Mesenchymal stem cell (in vitro differentiated cells and primary cell): ENCODE measurements around the gene RAMACL.

Experiments
- DNase-seq: peaks from one replicate; pipeline ENCODE4 v3.0.0-alpha.2; 2013
- H2AFZ ChIP-seq: one replicate; pipeline ENCODE4 v1.6.1; 2013; ENCODE audit warnings: low read depth, mild to moderate bottlenecking, control low read depth, inconsistent platforms, low read length, moderate library complexity
- H2AK5ac ChIP-seq: 2 replicates; pipeline ENCODE4 v1.6.1; 2013; ENCODE audit warnings: low read length, moderate library complexity, mild to moderate bottlenecking, inconsistent platforms; ENCODE audit not compliant: severe bottlenecking
- H2BK120ac ChIP-seq: one replicate; pipeline ENCODE4 v1.6.1; 2013; ENCODE audit warnings: low read depth, mild to moderate bottlenecking, inconsistent platforms, low read length, moderate library complexity
- H2BK12ac ChIP-seq, 2 experiments: one replicate each; pipeline ENCODE4 v1.6.1; 2013; ENCODE audit warnings: inconsistent platforms in 2 of 2, low read length in 2 of 2, mild to moderate bottlenecking in 2 of 2, moderate library complexity in 2 of 2, control low read depth in 1 of 2
- H2BK15ac ChIP-seq: one replicate; pipeline ENCODE4 v1.6.1; 2013; ENCODE audit warnings: mild to moderate bottlenecking, low read depth, inconsistent platforms; ENCODE audit not compliant: poor library complexity, severe bottlenecking
- H2BK5ac ChIP-seq: 2 replicates; pipeline ENCODE4 v1.6.1; 2013; ENCODE audit warnings: low read depth, mild to moderate bottlenecking, low read length, control low read depth, inconsistent platforms; ENCODE audit not compliant: poor library complexity, severe bottlenecking
- H3K14ac ChIP-seq, 2 experiments: one replicate each; pipeline ENCODE4 v1.6.1; 2013; ENCODE audit warnings: inconsistent platforms in 2 of 2, low read length in 2 of 2, control low read depth in 1 of 2, mild to moderate bottlenecking in 1 of 2, moderate library complexity in 1 of 2
- H3K18ac ChIP-seq, 2 experiments: one replicate each; pipeline ENCODE4 v1.6.1; 2013; ENCODE audit warnings: inconsistent platforms in 2 of 2, low read length in 2 of 2, control low read depth in 1 of 2, low read depth in 1 of 2, mild to moderate bottlenecking in 1 of 2
- H3K23ac ChIP-seq, 2 experiments: one replicate each; pipeline ENCODE4 v1.6.1; 2013; ENCODE audit warnings: inconsistent platforms in 2 of 2, low read length in 2 of 2, mild to moderate bottlenecking in 2 of 2, moderate library complexity in 2 of 2, control low read depth in 1 of 2
- H3K27ac ChIP-seq: 2 replicates; pipeline ENCODE4 v1.5.1; 2013; ENCODE audit warnings: mild to moderate bottlenecking, moderate library complexity, low read length, control low read depth, inconsistent platforms; ENCODE audit not compliant: poor library complexity, severe bottlenecking
- H3K27me3 ChIP-seq, 2 experiments: 2 replicates each; pipeline versions ENCODE4 v1.6.1 to v1.7.0; 2013; ENCODE audit warnings: low read length in 2 of 2, mild to moderate bottlenecking in 2 of 2, moderate library complexity in 2 of 2, control low read depth in 1 of 2, inconsistent platforms in 1 of 2; ENCODE audit not compliant: control insufficient read depth in 1 of 2, insufficient read depth in 1 of 2
- H3K36me3 ChIP-seq, 2 experiments: 2 replicates each; pipeline versions ENCODE4 v1.6.1 to v1.7.0; 2013; ENCODE audit warnings: low read length in 2 of 2, control low read depth in 1 of 2, inconsistent platforms in 1 of 2, low read depth in 1 of 2, mild to moderate bottlenecking in 1 of 2; ENCODE audit not compliant: insufficient read depth in 2 of 2, control insufficient read depth in 1 of 2
- H3K4ac ChIP-seq, 2 experiments: one replicate each; pipeline ENCODE4 v1.6.1; 2013; ENCODE audit warnings: inconsistent platforms in 2 of 2, low read length in 2 of 2, mild to moderate bottlenecking in 2 of 2, moderate library complexity in 2 of 2, control low read depth in 1 of 2, low read depth in 1 of 2
- H3K4me1 ChIP-seq: 2 replicates; pipeline ENCODE4 v1.6.1; 2013; ENCODE audit warnings: low read depth, low read length, control low read depth; ENCODE audit not compliant: control insufficient read depth, insufficient read depth
- H3K4me2 ChIP-seq: 2 replicates; pipeline ENCODE4 v1.6.1; 2013; ENCODE audit warnings: low read length, mild to moderate bottlenecking, inconsistent platforms; ENCODE audit not compliant: poor library complexity, severe bottlenecking
- H3K4me3 ChIP-seq, 2 experiments: 2 replicates each; pipeline versions ENCODE4 v1.5.1 to v1.7.0; 2013; ENCODE audit warnings: low read length in 2 of 2, mild to moderate bottlenecking in 2 of 2, control low read depth in 1 of 2, low read depth in 1 of 2; ENCODE audit not compliant: insufficient read depth in 1 of 2
- H3K79me1 ChIP-seq: replicated peaks from 2 replicates; pipeline ENCODE4 v1.6.1; 2013; ENCODE audit warnings: mild to moderate bottlenecking, control low read depth, low read length, inconsistent platforms; ENCODE audit not compliant: poor library complexity, severe bottlenecking
- H3K9ac ChIP-seq: 2 replicates; pipeline ENCODE4 v1.7.0; 2013; ENCODE audit warnings: mild to moderate bottlenecking, low read length, moderate library complexity
- H3K9me3 ChIP-seq: 2 replicates; pipeline ENCODE4 v1.7.0; 2013; ENCODE audit warnings: mild to moderate bottlenecking, low read length; ENCODE audit not compliant: control insufficient read depth
- H4K8ac ChIP-seq: one replicate; pipeline ENCODE4 v1.6.1; 2013; ENCODE audit warnings: inconsistent platforms, mild to moderate bottlenecking, low read length, moderate library complexity
- H4K91ac ChIP-seq: one replicate; pipeline ENCODE4 v1.6.1; 2013; ENCODE audit warnings: mild to moderate bottlenecking, low read length, inconsistent platforms
- WGBS: methylation state at CpG from one replicate; pipeline ENCODE4 v1.1.7; 2013; ENCODE audit warnings: mixed read lengths; 5-methylcytosine and 5-hydroxymethylcytosine counted together

The RAMACL gene

DNA sequence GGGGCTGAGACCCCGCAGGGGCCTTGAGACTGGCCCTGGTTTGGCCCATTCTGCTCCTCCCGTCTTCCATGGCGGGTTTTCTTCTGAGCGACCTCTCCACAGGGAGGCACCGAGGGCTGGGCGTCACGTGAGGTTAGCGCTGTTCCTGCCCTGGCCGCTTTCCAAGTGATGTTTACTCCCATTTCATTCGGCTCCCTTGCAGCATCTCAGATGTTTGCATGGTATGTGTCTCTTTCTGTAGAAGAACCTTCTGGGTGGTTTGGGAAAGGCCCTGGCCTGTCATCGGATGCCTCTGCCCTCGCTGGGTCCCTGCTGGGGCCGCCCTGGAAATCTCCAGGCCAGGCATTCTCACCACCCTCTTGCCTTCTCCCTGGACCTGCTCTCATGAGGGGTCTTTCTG is 17.3 kb downstream of the RAMACL start:
- Histone ChIP-seq H3K14ac (no peak overlapping the region), H3K18ac (peak overlapping the region; percentile 82), H3K27me3 (no peaks in the 10 kb centered on the region), H4K8ac (no peak overlapping the region), H2AK5ac (no peak overlapping the region), H3K23ac (no peak overlapping the region), H3K9me3 (no peaks in the 10 kb centered on the region), H2AFZ (no peak overlapping the region), H3K9ac (no peak overlapping the region), H2BK12ac (peak overlapping the region; percentile 38 to 86), H2BK120ac (no peak overlapping the region), H3K4ac (peak overlapping the region in 1 of 2 experiments; percentile 30), H3K36me3 (peaks cover 0 to 3% of the 10 kb centered on the region in 2 experiments), H2BK15ac (peak overlapping the region; percentile 26), H3K4me1 (peaks cover 30% of the 10 kb centered on the region), H3K79me1 (peaks cover 4% of the 10 kb centered on the region), H3K4me2 (no peak overlapping the region), H2BK5ac (no peak overlapping the region), H3K27ac (no peak overlapping the region), H3K4me3 (no peak overlapping the region), H4K91ac (peak overlapping the region; percentile 64)
- DNase-seq = no peak
- 95% methylated on average over 11 of the region's 13 CpGs for WGBS

- H2BK5ac ChIP-seq = no peak overlapping the region
- H4K8ac ChIP-seq = peak overlapping the region; percentile 12
- no peak overlapping the region for H3K9ac ChIP-seq
- H2AK5ac ChIP-seq = no peak overlapping the region
- H3K79me1 ChIP-seq = peaks cover 4% of the 10 kb centered on the region
- peaks cover 33% of the 10 kb centered on the region for H3K4me1 ChIP-seq
- no peak overlapping the region for H3K27ac ChIP-seq
- no peaks in the 10 kb centered on the region for H3K9me3 ChIP-seq
- H3K4me2 ChIP-seq = no peak overlapping the region
- no peaks in the 10 kb centered on the region for H3K36me3 ChIP-seq
- H2BK12ac ChIP-seq = peak overlapping the region; percentile 20 to 61
- no peak overlapping the region for H3K23ac ChIP-seq
- no peaks in the 10 kb centered on the region for H3K27me3 ChIP-seq
- H2AFZ ChIP-seq = no peak overlapping the region
- H3K4ac ChIP-seq = peak overlapping the region in 1 of 2 experiments; percentile 12
- no peak for DNase-seq
- no peak overlapping the region for H2BK15ac ChIP-seq
- H3K4me3 ChIP-seq = no peak overlapping the region
- H3K18ac ChIP-seq = peak overlapping the region in 1 of 2 experiments; percentile 52
- H2BK120ac ChIP-seq = peak overlapping the region; percentile 52
- H3K14ac ChIP-seq = no peak overlapping the region
- 82% methylated on average over 8 of the region's 8 CpGs for WGBS
- peak overlapping the region; percentile 14 for H4K91ac ChIP-seq
Measured at GRCh38 chr6:166567813-166568212, 18.7 kb downstream of the RAMACL start.

- Histone ChIP-seq H2BK5ac (no peak overlapping the region), H4K91ac (no peak overlapping the region), H3K14ac (no peak overlapping the region), H3K9ac (no peak overlapping the region), H3K27ac (no peak overlapping the region), H2BK12ac (no peak overlapping the region), H3K4me3 (no peak overlapping the region), H3K4me1 (peaks cover 28% of the 10 kb centered on the region), H3K36me3 (peaks cover 0 to 2% of the 10 kb centered on the region in 2 experiments), H3K9me3 (no peaks in the 10 kb centered on the region), H2BK15ac (no peak overlapping the region), H3K27me3 (no peaks in the 10 kb centered on the region), H3K4me2 (no peak overlapping the region), H2AK5ac (no peak overlapping the region), H3K23ac (no peak overlapping the region), H3K79me1 (peaks cover 4% of the 10 kb centered on the region), H2AFZ (no peak overlapping the region), H3K4ac (peak overlapping the region in 1 of 2 experiments; percentile 27), H2BK120ac (no peak overlapping the region), H3K18ac (no peak overlapping the region), H4K8ac (no peak overlapping the region)
- DNase-seq = peak; percentile 96
- 8% methylated on average over 8 of the region's 8 CpGs for WGBS
Measured at GRCh38 chr6:166567107-166567506, 19.4 kb downstream of the RAMACL start.

GRCh38 chr6:166566026-166567011 is 20.2 kb downstream of the RAMACL start:
- 96% methylated on average over 12 of the region's 12 CpGs for WGBS
- no peak overlapping the region for H3K4me3 ChIP-seq

More at GRCh38 chr6:166566026-166567011, 20.2 kb downstream of the RAMACL start:
- Histone ChIP-seq H3K18ac (peak overlapping the region; percentile 11 to 92), H3K4me2 (no peak overlapping the region), H3K36me3 (peaks cover 0 to 2% of the 10 kb centered on the region in 2 experiments), H3K79me1 (peaks cover 4% of the 10 kb centered on the region), H3K27ac (no peak overlapping the region), H3K4me1 (peaks cover 30% of the 10 kb centered on the region), H2AFZ (no peak overlapping the region), H2BK120ac (no peak overlapping the region), H3K27me3 (no peaks in the 10 kb centered on the region), H4K91ac (peak overlapping the region; percentile 81), H3K23ac (no peak overlapping the region), H3K9me3 (no peaks in the 10 kb centered on the region), H2BK15ac (peak overlapping the region; percentile 52), H2BK5ac (no peak overlapping the region), H3K4ac (peak overlapping the region; percentile 29 to 80), H3K14ac (peak overlapping the region in 1 of 2 experiments; percentile 73), H3K9ac (no peak overlapping the region), H2BK12ac (peak overlapping the region; percentile 2 to 69), H2AK5ac (peak overlapping the region; percentile 2), H4K8ac (peak overlapping the region; percentile 8)
- no peak for DNase-seq
